HG03025 (cell line): ENCODE results near the gene PEPD.

Experiments used
- ATAC-seq: cut with Tn5 transposase; IDR thresholded peaks from one replicate; pipeline ENCODE4 v1.9.1; 2021; ENCODE audit warnings: mild to moderate bottlenecking, moderate library complexity; ENCODE audit not compliant: unreplicated experiment, low FRiP score

The PEPD gene

DNA sequence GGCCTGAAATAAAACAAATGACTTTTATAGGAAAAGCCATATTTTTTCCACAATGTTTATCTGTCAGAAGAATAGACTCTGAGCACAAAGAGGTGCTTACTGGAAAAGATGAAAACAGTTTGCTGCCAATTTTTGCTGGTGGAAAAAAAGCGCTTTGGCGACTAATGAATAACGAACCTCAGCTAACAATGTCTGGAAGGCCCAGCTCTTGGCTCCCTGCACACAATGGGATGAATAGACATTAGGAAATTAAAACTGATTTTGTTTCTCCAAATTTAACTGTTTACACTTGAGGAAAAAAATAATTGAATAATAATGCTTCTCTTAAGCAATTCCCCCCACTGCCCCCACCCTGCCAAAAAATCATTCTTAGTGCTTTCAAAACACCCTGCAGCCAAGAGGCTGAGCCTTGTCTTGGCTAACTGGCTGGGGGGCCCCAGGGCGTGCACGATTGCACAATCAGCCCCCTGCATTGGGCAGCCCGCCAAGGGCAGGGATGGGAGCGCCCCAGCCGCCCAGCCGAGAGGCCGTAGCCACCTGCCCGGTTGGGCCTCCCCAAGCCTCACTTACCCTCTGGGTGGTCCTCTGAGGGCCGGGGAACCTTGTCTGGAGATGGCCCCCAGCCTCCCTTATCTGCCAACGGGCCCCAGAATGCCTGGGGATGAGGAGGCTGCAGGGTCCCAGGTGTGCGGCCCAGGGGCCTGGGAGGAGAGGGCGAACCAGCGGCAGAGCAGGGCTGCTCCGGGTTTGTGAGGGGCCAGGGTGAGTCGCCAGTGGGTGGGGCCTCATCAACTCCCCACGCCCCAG is 131.3 kb downstream of the PEPD start:
- no peak for ATAC-seq

DNA sequence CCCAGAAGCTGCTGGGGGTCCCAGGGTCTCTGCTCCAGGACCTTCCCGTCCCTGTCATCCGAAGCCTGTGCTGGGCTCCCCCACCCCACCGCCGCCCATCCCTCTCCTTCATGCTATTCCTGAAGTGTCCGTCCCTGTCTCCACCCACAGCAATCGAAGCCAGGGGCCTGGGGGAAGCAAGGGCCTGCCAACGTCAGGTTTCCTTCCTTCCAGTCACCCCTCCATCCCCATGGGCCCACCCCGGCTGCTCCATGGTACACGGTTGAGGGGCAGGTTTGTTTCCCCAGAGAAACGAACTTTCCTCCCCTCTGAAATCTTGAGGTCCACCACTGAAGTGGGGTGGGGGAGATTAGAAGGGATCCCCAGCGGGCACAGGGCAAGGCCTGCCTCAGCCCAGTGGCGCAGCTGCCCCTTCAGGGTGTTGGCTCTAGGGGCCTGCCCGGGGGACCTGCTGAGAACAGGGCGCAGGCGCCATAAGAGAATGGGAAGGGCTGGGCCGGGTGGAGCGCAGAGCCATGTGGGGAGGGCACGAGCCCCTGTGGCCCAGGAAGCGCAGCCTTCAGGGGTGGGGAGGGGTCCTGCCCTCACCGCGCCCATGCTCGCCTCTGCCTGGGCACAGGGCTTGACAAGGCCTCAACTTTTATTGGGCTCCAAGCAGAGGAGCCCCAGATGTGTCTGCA is 132.0 kb downstream of the PEPD start:
- no peak for ATAC-seq

- no peak for ATAC-seq
These were observed 132.7 kb downstream of the PEPD start for GRCh38 chr19:33388725-33389420.

- ATAC-seq, result no peak
These were observed 133.3 kb downstream of the PEPD start for GRCh38 chr19:33388231-33388724.

DNA sequence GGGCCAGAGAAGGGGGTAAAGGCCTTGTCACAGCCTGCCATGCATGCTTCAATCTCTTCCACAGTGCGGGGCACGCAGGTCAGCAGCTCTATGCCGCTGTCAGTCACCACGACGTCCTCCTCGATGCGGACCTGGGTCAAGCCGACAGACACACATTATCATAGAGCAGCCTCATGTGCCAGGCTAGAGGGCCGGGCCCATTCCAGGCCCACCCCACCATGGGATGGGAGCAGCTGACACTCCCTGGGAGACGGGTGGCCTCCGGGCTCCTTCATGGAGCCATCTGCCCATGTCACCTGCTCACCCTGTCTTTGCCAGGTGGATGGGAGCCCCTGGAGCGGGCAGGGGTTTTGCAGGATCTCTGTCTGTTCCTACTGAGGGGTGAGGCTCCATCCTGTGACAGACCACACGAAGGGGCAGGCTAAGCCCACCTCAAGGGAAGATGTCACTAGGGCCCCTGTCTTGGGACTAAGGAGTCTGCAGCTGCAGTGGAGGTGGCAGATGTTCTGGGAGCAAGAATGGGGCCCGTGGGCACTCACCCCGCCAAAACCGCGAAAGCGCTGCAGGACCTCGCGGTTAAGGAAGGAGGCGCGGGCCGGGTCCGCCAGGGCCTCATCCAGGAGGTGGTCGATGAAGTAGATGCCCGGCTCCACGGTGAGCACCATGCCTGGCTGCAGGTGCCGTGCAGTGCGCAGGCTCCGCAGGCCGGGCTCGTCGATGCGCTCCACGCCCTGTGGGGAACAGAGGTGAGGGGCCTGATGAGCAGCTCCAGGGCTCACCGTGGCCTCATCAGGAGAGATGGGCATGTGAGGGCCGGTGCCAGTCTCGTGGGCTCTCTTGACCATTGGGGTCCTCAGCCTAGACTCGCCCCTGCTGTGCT is 134.0 kb downstream of the PEPD start:
- ATAC-seq, result no peak

DNA sequence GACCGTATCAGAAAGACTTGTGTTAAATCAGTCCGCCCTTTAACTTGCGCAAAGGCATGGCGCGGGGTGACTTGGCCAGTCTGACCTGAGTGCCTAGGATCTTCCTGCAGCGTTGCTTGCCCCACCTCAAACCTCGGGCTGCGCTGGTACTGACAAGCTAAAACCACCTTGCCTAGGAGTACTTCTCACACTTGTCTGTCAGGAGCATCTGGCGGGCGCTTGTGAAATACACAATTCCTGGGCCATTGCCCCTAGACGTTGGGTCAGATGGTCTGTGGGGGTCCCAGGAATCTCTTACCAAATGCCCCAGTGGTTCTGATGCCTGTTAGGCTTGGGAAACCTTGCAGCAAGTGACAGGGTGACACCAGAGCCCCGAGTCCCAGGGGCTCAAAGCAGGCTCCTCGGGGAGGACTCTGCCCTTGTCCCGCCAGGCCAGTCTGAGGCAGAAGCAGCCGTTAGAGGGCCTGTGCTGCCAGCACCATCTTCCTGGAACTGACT is 135.2 kb downstream of the PEPD start:
- no peak for ATAC-seq

DNA sequence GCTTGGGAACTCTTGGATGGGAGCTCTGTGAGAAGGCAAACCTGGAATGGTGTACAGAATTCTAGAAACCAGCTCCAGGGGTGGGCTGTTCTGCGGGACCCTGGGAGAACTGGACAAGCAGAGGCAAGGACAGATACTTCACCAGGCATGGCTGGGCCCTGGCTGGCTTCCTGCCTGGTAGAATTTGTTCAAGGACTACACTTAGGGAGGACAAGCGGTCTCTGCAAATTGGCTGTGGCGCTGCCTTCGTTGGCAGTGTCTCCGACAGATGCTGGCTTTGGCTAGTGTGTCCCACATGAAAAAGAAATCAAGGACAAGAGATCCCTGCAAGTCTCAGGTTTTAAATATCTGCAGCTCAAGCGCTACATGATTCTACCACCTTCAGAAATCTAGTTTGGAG is 135.6 kb downstream of the PEPD start:
- ATAC-seq, result no peak

DNA sequence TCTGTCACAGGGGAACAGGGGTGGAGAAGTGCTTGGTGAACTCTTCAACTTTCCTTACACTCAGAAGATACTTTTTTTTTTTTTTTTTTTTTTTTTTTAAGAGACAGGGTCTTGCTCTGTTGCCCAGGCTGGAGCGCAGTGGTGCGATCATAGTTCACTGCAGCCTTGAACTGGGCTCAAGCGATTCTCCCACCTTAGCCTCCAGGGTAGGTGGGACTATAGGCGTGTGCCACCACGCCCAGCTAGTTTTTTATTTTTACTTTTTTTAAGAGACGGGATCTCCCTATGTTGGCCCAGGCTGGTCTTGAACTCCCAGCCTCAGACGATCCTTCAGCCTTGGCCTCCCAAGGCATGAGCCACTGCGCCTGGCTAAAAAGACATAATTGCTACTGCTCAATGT is 136.6 kb downstream of the PEPD start:
- ATAC-seq, result no peak

DNA sequence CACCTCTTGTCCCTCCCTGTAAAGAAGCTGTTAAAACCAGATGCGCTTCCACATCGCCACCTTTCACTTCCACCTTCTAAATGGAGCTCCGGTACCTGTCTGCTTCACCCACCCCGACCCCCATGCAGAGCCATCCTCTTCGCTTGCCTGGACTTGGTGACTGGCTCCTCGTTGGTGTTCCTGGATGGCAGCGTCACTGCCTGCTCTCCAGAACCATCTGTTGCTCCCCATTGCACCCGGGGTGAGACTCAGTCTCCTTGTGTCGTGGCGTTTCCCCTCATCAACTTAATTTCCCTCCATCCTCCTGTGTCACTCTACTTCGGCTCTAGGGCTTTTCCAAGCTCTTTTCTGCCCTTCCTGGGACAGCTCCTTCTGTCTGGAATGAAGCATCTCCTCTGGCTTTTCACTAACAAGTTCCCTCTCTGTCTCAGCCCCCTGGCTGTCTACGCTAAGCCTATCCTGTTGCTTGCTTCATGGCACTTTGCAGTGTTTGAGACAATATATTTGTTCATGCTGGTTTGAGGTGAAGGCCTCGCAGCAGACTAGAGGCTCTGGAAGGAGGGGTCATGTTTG is 137.8 kb downstream of the PEPD start:
- ATAC-seq, result no peak

- ATAC-seq, result no peak
These were observed 138.6 kb downstream of the PEPD start for GRCh38 chr19:33382982-33383381.

DNA sequence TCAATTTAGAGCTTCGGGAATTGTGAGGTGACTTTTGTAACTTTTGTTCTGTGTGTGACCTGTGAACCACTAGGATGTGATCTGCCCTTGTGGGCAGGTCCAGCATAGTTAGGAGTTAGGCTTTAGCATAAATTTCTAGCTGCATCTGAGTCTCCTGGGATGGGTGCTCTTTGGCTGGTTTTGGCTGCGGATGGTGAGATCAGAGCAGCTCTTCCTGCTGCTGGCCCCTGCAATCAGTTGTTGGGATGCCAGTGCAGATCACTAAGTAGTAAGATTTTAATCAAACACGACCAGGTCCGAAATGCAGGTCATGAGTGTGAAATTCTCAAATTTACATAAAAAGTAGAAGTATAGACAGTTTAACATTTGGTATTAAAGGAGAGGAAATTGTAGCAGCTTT is 139.6 kb downstream of the PEPD start:
- ATAC-seq, result no peak

- ATAC-seq, result no peak
These were observed 140.5 kb downstream of the PEPD start for GRCh38 chr19:33381101-33381500.

- no peak for ATAC-seq
These were observed 142.3 kb downstream of the PEPD start for GRCh38 chr19:33379151-33379829.

DNA sequence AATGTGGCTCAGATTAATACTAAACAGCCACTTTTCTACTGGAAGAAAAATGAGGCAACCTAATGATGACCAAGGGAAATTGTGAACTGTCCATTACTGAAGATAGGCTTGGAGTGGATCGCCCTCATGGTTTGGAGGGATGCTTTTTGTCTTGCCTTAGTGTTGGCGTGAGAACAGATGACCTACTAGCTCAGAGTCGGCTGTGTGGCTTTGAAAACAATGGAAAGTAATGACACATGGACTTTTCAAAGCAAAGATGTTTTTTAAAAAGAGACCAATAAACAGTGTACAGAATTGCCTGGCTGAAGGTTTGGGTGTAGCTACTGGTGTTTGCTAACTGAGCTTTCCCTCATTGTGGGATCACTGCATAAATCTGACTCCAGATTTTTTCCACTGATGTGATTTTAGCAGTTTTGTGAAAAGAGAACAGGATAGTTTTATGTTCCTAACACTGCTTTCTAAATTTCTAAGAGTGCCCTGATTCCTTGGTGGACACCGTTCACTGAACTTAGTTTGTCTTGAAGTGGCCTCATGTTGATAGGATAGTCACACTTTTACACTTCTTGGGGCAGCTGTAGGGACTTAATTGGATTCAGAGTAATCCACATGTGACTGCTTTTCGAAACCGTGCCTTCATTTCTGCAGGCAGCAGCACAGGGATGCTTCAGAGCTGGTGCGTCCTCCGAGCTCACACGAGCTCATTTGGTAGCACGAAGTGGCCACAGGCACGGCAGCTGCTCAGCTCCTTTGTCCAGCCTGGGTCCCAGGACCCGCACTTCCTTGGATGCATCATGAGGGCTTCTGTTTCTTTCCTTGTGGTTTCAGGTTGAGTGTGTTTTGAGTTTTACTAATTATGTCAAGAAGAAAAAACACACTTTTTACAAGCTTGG is 143.8 kb downstream of the PEPD start:
- no peak for ATAC-seq

DNA sequence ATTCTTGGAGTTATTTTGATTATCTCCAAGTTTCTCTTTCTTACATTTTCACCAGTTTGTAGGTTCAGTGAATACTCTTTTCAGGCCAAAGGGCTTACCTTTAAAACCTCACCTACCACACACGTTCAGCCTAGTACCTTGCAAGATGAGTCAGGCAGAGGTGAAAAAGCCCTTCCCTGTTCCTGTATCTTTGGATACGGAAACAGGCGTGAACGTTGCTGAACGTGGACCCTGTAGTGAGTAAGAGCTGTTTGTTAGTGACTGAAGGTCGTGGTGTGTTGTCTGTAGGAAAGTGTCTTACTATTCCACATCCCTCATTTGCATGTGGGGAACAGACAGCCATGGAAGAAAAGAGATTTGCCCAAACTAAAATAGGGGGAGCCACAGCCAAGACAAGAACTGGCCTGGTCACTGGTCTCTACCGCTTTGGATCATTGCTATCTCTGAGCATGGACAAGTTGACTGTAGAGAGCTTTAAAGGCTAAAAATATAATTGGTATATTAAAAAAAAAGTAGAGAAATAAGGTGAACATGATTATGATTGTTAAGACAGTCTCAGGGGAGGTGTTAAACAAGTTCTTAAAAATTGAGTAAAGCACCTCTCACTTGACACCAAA is 144.5 kb downstream of the PEPD start:
- ATAC-seq, result no peak

GRCh38 chr19:33376423-33376822 is 145.2 kb downstream of the PEPD start:
- no peak for ATAC-seq

DNA sequence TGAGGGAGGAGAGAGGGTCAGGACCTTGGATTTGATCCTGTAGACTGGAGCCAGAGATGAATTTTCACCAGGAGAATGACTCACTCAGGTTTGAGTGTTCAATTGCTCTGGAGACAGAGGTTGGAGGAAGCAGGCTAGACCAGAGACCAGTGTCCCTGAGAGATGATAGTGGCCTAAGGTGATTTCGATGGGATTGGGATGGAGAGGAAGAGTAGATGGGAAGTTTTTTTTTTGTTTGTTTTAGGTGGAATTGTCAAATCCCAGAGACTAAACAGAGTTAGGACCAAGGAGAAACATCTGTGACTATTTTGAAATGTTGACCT is 145.8 kb downstream of the PEPD start:
- ATAC-seq, result no peak
